Measurements from ENCODE around the gene UBXN10. TPM values are rescaled to one million over a fixed set of nuclear protein-coding genes. Genes with fewer than 3 reads are reported as not detected.

UBXN10 gene
- total and polyA plus RNA-seq, 2 of the 8 experiments (the other 6 are each of a cell fraction or from before 2014, with no cell fraction given), result 0.43 to 0.68 TPM

DNA sequence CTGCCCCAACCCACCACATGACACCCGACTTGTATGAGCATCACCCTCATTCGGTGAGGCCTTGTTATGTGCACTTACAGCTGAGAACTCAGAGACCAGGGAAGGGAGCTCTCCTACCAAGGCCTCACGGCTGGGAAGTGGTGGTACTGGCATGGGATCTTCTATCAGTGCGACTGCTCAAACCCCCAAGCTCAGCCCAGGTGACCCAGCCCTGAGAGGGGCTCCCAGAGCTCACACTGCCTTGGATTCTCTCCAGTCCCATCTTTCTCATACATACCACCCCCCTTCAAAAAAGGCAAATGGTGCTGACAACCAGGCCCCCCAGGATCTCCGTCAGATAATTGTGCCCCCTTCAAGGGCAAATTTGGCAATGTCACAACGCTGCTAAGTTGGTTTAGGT lies 47.5 kb upstream of the UBXN10 start:
- 76% methylated on average over 6 of the region's 6 CpGs; no CpG with 5 or more reads in 1 of the 2 experiments for WGBS, 2 experiments (ENCODE audit: extremely low coverage in 1 of 2, insufficient coverage in 1 of 2, insufficient read length in 1 of 2, insufficient replicate concordance in 2 of 2, low coverage in 1 of 2, low lambda C conversion rate in 2 of 2, missing lambda C conversion rate in 1 of 2)
- DNase-seq (ENCODE audit: low read depth in 1 of 2, low spot score in 2 of 2), result no peak
- no peak overlapping the region for H2AFZ ChIP-seq (ENCODE audit: low read length)
- no peak overlapping the region for H2AK5ac ChIP-seq (ENCODE audit: low read depth, low read length)
- H3K36me3 ChIP-seq (ENCODE audit: control insufficient read depth in 2 of 4, insufficient read depth in 4 of 4, low read length in 3 of 4), result no peaks in the 10 kb centered on the region
- no peak overlapping the region for H3K27ac ChIP-seq (ENCODE audit: low read depth, low read length)
- no peak overlapping the region for H3K4me3 ChIP-seq (ENCODE audit: extremely low read depth in 1 of 4, insufficient read depth in 2 of 4, low read depth in 3 of 4, low read length in 4 of 4)
- no peak overlapping the region for H3K4ac ChIP-seq (replicated peaks; ENCODE audit: insufficient read length, low read depth, low read length)
- H2BK15ac ChIP-seq (ENCODE audit: low read length), result no peak overlapping the region
- no peaks in the 10 kb centered on the region for H3K27me3 ChIP-seq (replicated peaks in 1 of 4; ENCODE audit: control insufficient read depth in 3 of 4, extremely low read depth in 1 of 4, insufficient read depth in 3 of 4, low read length in 3 of 4)
- peaks cover 3% of the 10 kb centered on the region; the same call in 1 of the 2 replicates for H3K23me2 ChIP-seq (ENCODE audit: low read depth, low read length)
- no peaks in the 10 kb centered on the region; a peak in 1 of 4 replicates for H3K9me3 ChIP-seq (ENCODE audit: insufficient read depth in 2 of 2, low read depth in 1 of 2, low read length in 1 of 2)
- no peak overlapping the region for H2BK120ac ChIP-seq (replicated peaks; ENCODE audit: low read depth, low read length)
- no peaks in the 10 kb centered on the region for H3K79me2 ChIP-seq (ENCODE audit: control insufficient read depth in 1 of 2, insufficient read depth in 2 of 2, low read length in 2 of 2)
- no peaks in the 10 kb centered on the region for H4K20me1 ChIP-seq (replicated peaks in 1 of 2; ENCODE audit: control insufficient read depth in 1 of 2, insufficient read depth in 2 of 2, low read length in 2 of 2)
- no peak overlapping the region for H3K56ac ChIP-seq (replicated peaks; ENCODE audit: insufficient read length, low read depth, low read length)
- CTCF ChIA-PET (ENCODE audit: partially characterized antibody), result no interaction called here
- no peak overlapping the region for H4K91ac ChIP-seq (replicated peaks; ENCODE audit: insufficient read length, low read length)
- H2BK12ac ChIP-seq (ENCODE audit: low read depth, low read length), result no peak overlapping the region
- no peak overlapping the region for H2BK20ac ChIP-seq (ENCODE audit: low read length)
- no peak overlapping the region for H4K5ac ChIP-seq (ENCODE audit: insufficient read length, low read depth, low read length)
- POLR2A ChIA-PET (ENCODE audit: partially characterized antibody), result no interaction called here
- no peak for FAIRE-seq
- no peak overlapping the region for H3K23ac ChIP-seq (ENCODE audit: insufficient read length)
- TF ChIP-seq NANOG (IDR thresholded peaks at IDR 0.05; ENCODE audit: insufficient read depth, low read depth, low read length, poor library complexity, severe bottlenecking), result no peak
- no peak for TF ChIP-seq SUZ12 (IDR thresholded peaks at IDR 0.05; ENCODE audit: low read length)
- H3K9ac ChIP-seq (replicated peaks in 1 of 4; ENCODE audit: extremely low read depth in 1 of 4, low read depth in 3 of 4, low read length in 3 of 4), result no peak overlapping the region
- H2BK5ac ChIP-seq (ENCODE audit: low read depth, low read length), result no peak overlapping the region
- no peaks in the 10 kb centered on the region for H3K79me1 ChIP-seq (ENCODE audit: low read depth, low read length)
- H3K4me1 ChIP-seq (replicated peaks in 1 of 4; ENCODE audit: control insufficient read depth in 3 of 4, insufficient read depth in 4 of 4, low read length in 3 of 4), result no peaks in the 10 kb centered on the region
- no peak overlapping the region for H3K18ac ChIP-seq (ENCODE audit: extremely low read depth, low read length)
- H4K8ac ChIP-seq (ENCODE audit: extremely low read depth, insufficient read depth, low read length), result no peak overlapping the region
- H3K14ac ChIP-seq (ENCODE audit: insufficient read length), result no peak overlapping the region
- no peak overlapping the region for H3K4me2 ChIP-seq (ENCODE audit: insufficient read depth in 1 of 2, low read depth in 2 of 2, low read length in 2 of 2)
